ENCODE results near the gene KIR3DL3. TPM values are rescaled to one million over a fixed set of nuclear protein-coding genes. Genes with fewer than 3 reads are reported as not detected.
"Not testable (repeated sequence)": the region's sequence is repeated elsewhere in the genome, so short reads cannot be mapped to it uniquely, and the experiment has no call there.

Gene KIR3DL3
- total RNA-seq, 3 donors from 2014 or later: not detected

- not testable (repeated sequence) for DNase-seq; H3K4me3 Mint-ChIP-seq; H3K27me3 Mint-ChIP-seq (ENCODE audit: low read depth); H3K4me1 Mint-ChIP-seq (ENCODE audit: low read depth); ATAC-seq; H3K9me3 Mint-ChIP-seq; H3K36me3 Mint-ChIP-seq (ENCODE audit: insufficient read depth)
Measured at GRCh38 chr19:54750276-54750675, 26.0 kb downstream of the KIR3DL3 start.

GRCh38 chr19:54756204-54757110, 32.2 kb downstream of the KIR3DL3 start:
- H3K36me3 Mint-ChIP-seq (ENCODE audit: insufficient read depth); H3K27me3 Mint-ChIP-seq (ENCODE audit: low read depth); H3K4me1 Mint-ChIP-seq (ENCODE audit: low read depth); H3K4me3 Mint-ChIP-seq; H3K9me3 Mint-ChIP-seq; DNase-seq; ATAC-seq: not testable (repeated sequence)

GRCh38 chr19:54758577-54758976, 34.3 kb downstream of the KIR3DL3 start:
- not testable (repeated sequence) for H3K9me3 Mint-ChIP-seq; H3K4me1 Mint-ChIP-seq (ENCODE audit: low read depth); ATAC-seq; H3K36me3 Mint-ChIP-seq (ENCODE audit: insufficient read depth); DNase-seq; H3K27me3 Mint-ChIP-seq (ENCODE audit: low read depth); H3K4me3 Mint-ChIP-seq

- not testable (repeated sequence) for H3K4me3 Mint-ChIP-seq; H3K27me3 Mint-ChIP-seq (ENCODE audit: low read depth); H3K36me3 Mint-ChIP-seq (ENCODE audit: insufficient read depth); ATAC-seq; H3K9me3 Mint-ChIP-seq; DNase-seq; H3K4me1 Mint-ChIP-seq (ENCODE audit: low read depth)
Measured at GRCh38 chr19:54764219-54764618, 40.0 kb downstream of the KIR3DL3 start.

GRCh38 chr19:54766464-54766863, 42.2 kb downstream of the KIR3DL3 start:
- not testable (repeated sequence) for ATAC-seq; H3K4me3 Mint-ChIP-seq; H3K4me1 Mint-ChIP-seq (ENCODE audit: low read depth); H3K36me3 Mint-ChIP-seq (ENCODE audit: insufficient read depth); H3K27me3 Mint-ChIP-seq (ENCODE audit: low read depth); H3K9me3 Mint-ChIP-seq; DNase-seq

- ATAC-seq; H3K27me3 Mint-ChIP-seq (ENCODE audit: low read depth); H3K4me1 Mint-ChIP-seq (ENCODE audit: low read depth); H3K4me3 Mint-ChIP-seq; DNase-seq; H3K36me3 Mint-ChIP-seq (ENCODE audit: insufficient read depth); H3K9me3 Mint-ChIP-seq: not testable (repeated sequence)
Measured at GRCh38 chr19:54769646-54770045, 45.4 kb downstream of the KIR3DL3 start, which contains the start of gene KIR2DL1. KIR2DL1 (plus strand) TSS chr19:54769793; CDS start chr19:54769851, 58 bp downstream.

- H3K9me3 Mint-ChIP-seq; H3K36me3 Mint-ChIP-seq (ENCODE audit: insufficient read depth); H3K27me3 Mint-ChIP-seq (ENCODE audit: low read depth); H3K4me1 Mint-ChIP-seq (ENCODE audit: low read depth); H3K4me3 Mint-ChIP-seq; ATAC-seq; DNase-seq: not testable (repeated sequence)
Measured at GRCh38 chr19:54770511-54770910, 46.3 kb downstream of the KIR3DL3 start.

GRCh38 chr19:54771018-54771960, 47.0 kb downstream of the KIR3DL3 start:
- H3K36me3 Mint-ChIP-seq (ENCODE audit: insufficient read depth); H3K4me1 Mint-ChIP-seq (ENCODE audit: low read depth); H3K9me3 Mint-ChIP-seq; H3K27me3 Mint-ChIP-seq (ENCODE audit: low read depth); DNase-seq; H3K4me3 Mint-ChIP-seq: not testable (repeated sequence)
- peak in 1 of 2 donors; percentile 25 for ATAC-seq

- H3K36me3 Mint-ChIP-seq (ENCODE audit: insufficient read depth); H3K27me3 Mint-ChIP-seq (ENCODE audit: low read depth); DNase-seq; H3K4me3 Mint-ChIP-seq; H3K9me3 Mint-ChIP-seq; ATAC-seq; H3K4me1 Mint-ChIP-seq (ENCODE audit: low read depth): not testable (repeated sequence)
Measured at GRCh38 chr19:54772666-54773065, 48.4 kb downstream of the KIR3DL3 start.

GRCh38 chr19:54775095-54775815, 51.0 kb downstream of the KIR3DL3 start:
- not testable (repeated sequence) for ATAC-seq; H3K9me3 Mint-ChIP-seq; DNase-seq; H3K27me3 Mint-ChIP-seq (ENCODE audit: low read depth); H3K4me1 Mint-ChIP-seq (ENCODE audit: low read depth); H3K36me3 Mint-ChIP-seq (ENCODE audit: insufficient read depth); H3K4me3 Mint-ChIP-seq

GRCh38 chr19:54775830-54776229, 51.6 kb downstream of the KIR3DL3 start:
- H3K27me3 Mint-ChIP-seq (ENCODE audit: low read depth); H3K36me3 Mint-ChIP-seq (ENCODE audit: insufficient read depth); DNase-seq; H3K4me3 Mint-ChIP-seq; H3K4me1 Mint-ChIP-seq (ENCODE audit: low read depth); ATAC-seq; H3K9me3 Mint-ChIP-seq: not testable (repeated sequence)

GRCh38 chr19:54777851-54778250, 53.6 kb downstream of the KIR3DL3 start:
- not testable (repeated sequence) for DNase-seq; H3K4me1 Mint-ChIP-seq (ENCODE audit: low read depth); H3K36me3 Mint-ChIP-seq (ENCODE audit: insufficient read depth); ATAC-seq; H3K27me3 Mint-ChIP-seq (ENCODE audit: low read depth); H3K4me3 Mint-ChIP-seq
- peaks cover 15% of the 10 kb centered on the region for H3K9me3 Mint-ChIP-seq

GRCh38 chr19:54778896-54779295, 54.7 kb downstream of the KIR3DL3 start:
- not testable (repeated sequence) for ATAC-seq; H3K4me3 Mint-ChIP-seq; DNase-seq; H3K36me3 Mint-ChIP-seq (ENCODE audit: insufficient read depth); H3K4me1 Mint-ChIP-seq (ENCODE audit: low read depth)
- peaks cover 10% of the 10 kb centered on the region for H3K27me3 Mint-ChIP-seq (ENCODE audit: low read depth)
- peaks cover 15% of the 10 kb centered on the region for H3K9me3 Mint-ChIP-seq

GRCh38 chr19:54782916-54783315, 58.7 kb downstream of the KIR3DL3 start:
- H3K4me1 Mint-ChIP-seq (ENCODE audit: low read depth); ATAC-seq; H3K36me3 Mint-ChIP-seq (ENCODE audit: insufficient read depth); DNase-seq; H3K4me3 Mint-ChIP-seq: not testable (repeated sequence)
- Mint-ChIP-seq H3K9me3 (peaks cover 10% of the 10 kb centered on the region), H3K27me3 (ENCODE audit: low read depth) (peaks cover 22% of the 10 kb centered on the region)

Data from activated T-cell treated with anti-CD3 and anti-CD28 coated beads, Interleukin-2, amount 50 U/mL, for 4 hours (primary cell).